ENCODE measurements around the gene CCS. TPM values are rescaled to one million over a fixed set of nuclear protein-coding genes. Genes with fewer than 3 reads are reported as not detected.

The CCS gene
- total and polyA plus RNA-seq, 9 of the 15 experiments (the other 6 are each of a cell fraction or from before 2014, with no cell fraction given): 1.1 to 46.6 (median 26.8) TPM

- no peaks in the 10 kb centered on the region for H3K9me3 ChIP-seq (replicated peaks; ENCODE audit: control insufficient read depth, insufficient read depth, low read depth, low read length)
- H3K9ac ChIP-seq (ENCODE audit: insufficient read depth in 1 of 2, low read depth in 2 of 2, low read length in 2 of 2): 0 out of 4 replicates have a peak overlapping the region, but pooled peaks of 1 of the 2 experiments have one; percentile 98
- intact Hi-C loops (cut with micrococcal nuclease) (no loop called here), in situ Hi-C loops (cut with MboI) (no loop called here)
- no peak overlapping the region for H3K4me3 ChIP-seq
- no TSS peak for BruUV-seq (replicated peaks)
- no peak for ATAC-seq
- no peaks in the 10 kb centered on the region for H4K20me1 ChIP-seq (replicated peaks; ENCODE audit: control insufficient read depth, insufficient read depth, low read length)
- no peak overlapping the region for H3K4me2 ChIP-seq (ENCODE audit: insufficient read depth, low read length)
- CTCF ChIA-PET (ENCODE audit: low intra/inter-chr PET ratio): no interaction called here
- DNase-seq (ENCODE audit: extremely low read depth in 1 of 4, low spot score in 3 of 4): no peak
- no peaks in the 10 kb centered on the region for H3K9me1 ChIP-seq (ENCODE audit: control insufficient read depth, insufficient read depth, low read length)
- H3K36me3 ChIP-seq (ENCODE audit: control insufficient read depth, insufficient read depth, low read length): peaks cover 5% of the 10 kb centered on the region; the same call in 1 of the 3 replicates
- no peak for FAIRE-seq
- H3K27me3 ChIP-seq (ENCODE audit: control insufficient read depth in 2 of 2, insufficient read depth in 2 of 2, low read length in 2 of 2): peaks cover 0 to 4% of the 10 kb centered on the region in 2 experiments; a peak in 1 of 5 replicates
- WGBS (ENCODE audit: insufficient coverage, low coverage, missing lambda C conversion rate): 43% methylated on average over 5 of the region's 18 CpGs
- peaks cover 6% of the 10 kb centered on the region; the same call in 1 of the 3 replicates for H3K79me2 ChIP-seq (ENCODE audit: control insufficient read depth, insufficient read depth, low read length)
- H3K27ac ChIP-seq (ENCODE audit: extremely low read depth, low read depth, low read length): no peak overlapping the region
- H3K4me1 ChIP-seq (replicated peaks in 1 of 2; ENCODE audit: control insufficient read depth in 2 of 2, insufficient read depth in 2 of 2, low read length in 2 of 2): peaks cover 0 to 38% of the 10 kb centered on the region in 2 experiments; a peak in 4 of 5 replicates
- H2AFZ ChIP-seq (ENCODE audit: low read depth, low read length): no peak overlapping the region
- POLR2A ChIA-PET: interaction anchor here (0.6 to 1.6 kb wide), 4 partner anchors 15 to 131 kb away, joined by 3 to 7 read pairs (median 6); partner anchors contain the start of gene RBM4B
- 0 out of 2 replicates have a peak, but pooled peaks have one; percentile 26 for TF ChIP-seq KAT7 (CRISPR knock-in tag; IDR thresholded peaks at IDR 0.05; ENCODE audit: borderline replicate concordance)
- TF ChIP-seq SMARCA5 (IDR thresholded peaks at IDR 0.05): no peak
- no peak for TF ChIP-seq ZKSCAN1 (IDR thresholded peaks at IDR 0.05; ENCODE audit: low read depth, low read length)
- TF ChIP-seq ZC3H11A (IDR thresholded peaks at IDR 0.05; ENCODE audit: low read depth, low read length): no peak
- TF ChIP-seq, protein P1, sequence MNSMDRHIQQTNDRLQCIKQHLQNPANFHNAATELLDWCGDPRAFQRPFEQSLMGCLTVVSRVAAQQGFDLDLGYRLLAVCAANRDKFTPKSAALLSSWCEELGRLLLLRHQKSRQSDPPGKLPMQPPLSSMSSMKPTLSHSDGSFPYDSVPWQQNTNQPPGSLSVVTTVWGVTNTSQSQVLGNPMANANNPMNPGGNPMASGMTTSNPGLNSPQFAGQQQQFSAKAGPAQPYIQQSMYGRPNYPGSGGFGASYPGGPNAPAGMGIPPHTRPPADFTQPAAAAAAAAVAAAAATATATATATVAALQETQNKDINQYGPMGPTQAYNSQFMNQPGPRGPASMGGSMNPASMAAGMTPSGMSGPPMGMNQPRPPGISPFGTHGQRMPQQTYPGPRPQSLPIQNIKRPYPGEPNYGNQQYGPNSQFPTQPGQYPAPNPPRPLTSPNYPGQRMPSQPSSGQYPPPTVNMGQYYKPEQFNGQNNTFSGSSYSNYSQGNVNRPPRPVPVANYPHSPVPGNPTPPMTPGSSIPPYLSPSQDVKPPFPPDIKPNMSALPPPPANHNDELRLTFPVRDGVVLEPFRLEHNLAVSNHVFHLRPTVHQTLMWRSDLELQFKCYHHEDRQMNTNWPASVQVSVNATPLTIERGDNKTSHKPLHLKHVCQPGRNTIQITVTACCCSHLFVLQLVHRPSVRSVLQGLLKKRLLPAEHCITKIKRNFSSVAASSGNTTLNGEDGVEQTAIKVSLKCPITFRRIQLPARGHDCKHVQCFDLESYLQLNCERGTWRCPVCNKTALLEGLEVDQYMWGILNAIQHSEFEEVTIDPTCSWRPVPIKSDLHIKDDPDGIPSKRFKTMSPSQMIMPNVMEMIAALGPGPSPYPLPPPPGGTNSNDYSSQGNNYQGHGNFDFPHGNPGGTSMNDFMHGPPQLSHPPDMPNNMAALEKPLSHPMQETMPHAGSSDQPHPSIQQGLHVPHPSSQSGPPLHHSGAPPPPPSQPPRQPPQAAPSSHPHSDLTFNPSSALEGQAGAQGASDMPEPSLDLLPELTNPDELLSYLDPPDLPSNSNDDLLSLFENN (IDR thresholded peaks at IDR 0.05; ENCODE audit: low read depth in 2 of 2, low read length in 2 of 2): no peak
- no peak for TF ChIP-seq KLF10 (CRISPR knock-in tag; IDR thresholded peaks at IDR 0.05)
- no peak for TF ChIP-seq CREBBP (IDR thresholded peaks at IDR 0.05; ENCODE audit: low read depth, low read length)
- TF ChIP-seq SIN3A (IDR thresholded peaks at IDR 0.05; ENCODE audit: borderline replicate concordance in 2 of 2, control insufficient read depth in 1 of 2, low read depth in 2 of 2, low read length in 2 of 2): no peak
- TF ChIP-seq JUNB (CRISPR knock-in tag; conservative IDR thresholded peaks at IDR 0.05): no peak
- no peak for TF ChIP-seq RNF219 (CRISPR knock-in tag; IDR thresholded peaks at IDR 0.05)
- TF ChIP-seq ZNF263 (CRISPR knock-in tag; IDR thresholded peaks at IDR 0.05; ENCODE audit: borderline replicate concordance): no peak
- TF ChIP-seq ZNF184 (CRISPR knock-in tag; IDR thresholded peaks at IDR 0.05): no peak
- no peak for TF ChIP-seq EP300 (IDR thresholded peaks at IDR 0.05; ENCODE audit: low read length)
- no peak for TF ChIP-seq ZNF655 (CRISPR knock-in tag; IDR thresholded peaks at IDR 0.05)
- TF ChIP-seq MIER1 (IDR thresholded peaks at IDR 0.05; ENCODE audit: low read depth): peak; percentile 56; the same call in 1 of the 2 replicates
- no peak for TF ChIP-seq BHLHE40 (IDR thresholded peaks at IDR 0.05; ENCODE audit: low read length)
Observed at GRCh38 chr11:66546966-66547661, 45.9 kb upstream of the CCS start.
